Adrenal gland (tissue), 12 donors: Measurements from ENCODE around the gene SPTB. TPM values are rescaled to one million over a fixed set of nuclear protein-coding genes. Genes with fewer than 3 reads are reported as not detected.
"Not testable (repeated sequence)": the region's sequence is repeated elsewhere in the genome, so short reads cannot be mapped to it uniquely, and the experiment has no call there.

Experiments used
- DNase-seq, 7 donors: peaks; one replicate each; pipeline ENCODE4 v3.0.0-alpha.2; 2019 to 2020
- H3K27ac ChIP-seq, 5 donors: fragments of 200-600 bp; sonication (generic) in 4 of 5; 1 replicate in 3 of 5; 2 replicates in 2 of 5; pipeline versions ENCODE4 v1.5.1 to v1.8.0; 2016 to 2020; ENCODE audit warnings: mild to moderate bottlenecking in 1 of 5
- H3K27me3 ChIP-seq: fragments of 200-600 bp; 2 replicates; pipeline ENCODE4 v1.8.0; 2021
- H3K36me3 ChIP-seq, 2 donors: fragments of 200-600 bp; replicated peaks in 1 of 2; 1 replicate in 1 of 2; 2 replicates in 1 of 2; pipeline versions ENCODE4 v1.5.1 to v1.8.0; 2018 to 2022
- H3K4me1 ChIP-seq, 2 donors: fragments of 200-600 bp; replicated peaks in 1 of 2; 1 replicate in 1 of 2; 2 replicates in 1 of 2; pipeline versions ENCODE4 v1.5.1 to v1.8.0; 2018 to 2021
- H3K4me3 ChIP-seq, 4 donors: fragments of 200-600 bp; sonication (generic) in 3 of 4; one replicate each; pipeline ENCODE4 v1.5.1; 2016 to 2018
- H3K9me3 ChIP-seq, 3 donors: fragments of 200-600 bp; sonication (generic) in 1 of 3; replicated peaks in 1 of 3; 1 replicate in 2 of 3; 2 replicates in 1 of 3; pipeline versions ENCODE4 v1.5.1 to v1.8.0; 2016 to 2021
- POLR2A ChIP-seq, 2 donors: fragments of 450-650 bp; IDR thresholded peaks; one replicate each; pipeline ENCODE4 v1.6.1; 2017; ENCODE audit warnings: antibody characterized with exemption in 2 of 2, mild to moderate bottlenecking in 2 of 2, moderate library complexity in 1 of 2
- WGBS, 4 donors: extraction: QIAGEN DNeasy Blood & Tissue Kit in 2 of 4; methylation state at CpG; one replicate each; pipeline versions ENCODE4 v1.1.5 to v1.1.7; 2013 to 2017; 5-methylcytosine and 5-hydroxymethylcytosine counted together
- intact Hi-C, 2 donors: fragments of 100-400 bp; cut with DNase I; formaldehyde crosslinking; loops; one replicate each; pipeline versions ENCODE4 v1.14.1 to v1.15.0; 2022 to 2023
- polyA plus RNA-seq, 3 donors: library from polyadenylated mRNA; stranded (reverse); fragments of 200-250 nt in 2 of 3; fragments of 350-450 nt in 1 of 3; fragmentation: Illumina TruSeq in 1 of 3; extraction: RNeasy Lipid Tissue Mini Kit (QIAGEN cat#74804) in 1 of 3; gene quantifications; one replicate each; pipeline ENCODE4 v1.2.3, GENCODE V29; 2013 to 2014
- total RNA-seq, 9 donors: library from RNA; depleted of rRNA in 4 of 9; stranded (reverse); fragments of >200 nt in 4 of 9; fragments of 120-200 nt in 1 of 9; fragmentation: NEBNext Ultra II Directional in 1 of 9; extraction: Animal tissue kit (Norgen Biotek cat#: 25700) in 1 of 9; gene quantifications; one replicate each; pipeline versions ENCODE4 v1.1.0 to v1.2.4, GENCODE V29; 2013 to 2023
- TF ChIP-seq, protein P1 (sequence below), 6 experiments: fragments of 450-650 bp in 4 of 6; fragments of 200-600 bp in 2 of 6; sonication (generic) in 1 of 6; IDR thresholded peaks; 1 replicate in 5 of 6; 2 replicates in 1 of 6; pipeline versions ENCODE4 v1.5.1 to v1.8.0; 2016 to 2021; ENCODE audit warnings: antibody characterized with exemption in 6 of 6, mild to moderate bottlenecking in 2 of 6, moderate library complexity in 1 of 6
- donor health status: healthy with polysubstance abuse.
- donor health status: Bipolar disorder and iron deficiency.
- donor health status: DM: yes; HTN: yes; CAD: no.
- donor health status: DM: no; HTN: no; CAD: no.
- donor health status: DM: no; HTN: no; CAD: no.
- donor health status: DM: yes; HTN: yes; CAD: no.

Gene SPTB
- total and polyA plus RNA-seq, 12 donors, result 0.18 to 14.5 (median 1.2) TPM

DNA sequence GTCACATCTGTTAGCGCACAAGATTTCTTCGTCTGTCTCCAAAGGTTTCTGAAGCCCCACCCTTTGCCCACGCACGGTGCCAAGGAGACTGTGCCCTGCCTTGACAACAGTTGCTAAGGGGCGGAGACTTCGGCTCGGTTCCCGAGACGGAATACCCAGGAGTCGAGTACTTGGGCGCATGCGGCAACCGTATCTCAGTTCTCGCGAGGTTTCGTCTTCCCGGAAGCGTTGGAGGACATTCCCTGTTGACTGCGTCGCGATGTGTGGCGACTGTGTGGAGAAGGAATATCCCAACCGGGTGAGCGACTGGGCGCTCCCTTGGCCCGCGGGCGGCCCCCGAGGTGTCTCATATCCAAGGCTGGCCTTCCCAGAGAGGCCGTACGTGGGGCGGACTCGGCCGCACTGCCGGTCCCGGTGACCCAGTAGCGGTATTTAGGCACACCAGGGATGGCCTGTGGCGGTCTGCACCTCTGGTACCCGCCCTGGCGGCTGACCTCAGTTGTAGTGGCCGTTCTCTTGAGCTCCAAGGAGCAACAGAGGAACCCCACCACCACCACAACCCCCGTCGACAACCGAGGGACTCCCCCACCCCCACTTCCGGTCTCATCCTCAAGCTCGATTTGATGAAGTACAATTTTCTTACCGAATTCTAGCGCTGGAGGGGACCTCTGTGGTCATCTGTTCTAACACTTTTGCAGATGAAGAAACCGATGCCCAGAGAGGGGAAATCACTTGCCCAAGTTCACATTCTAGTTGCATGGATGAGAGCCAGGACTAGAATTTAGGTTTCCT lies 34.7 kb upstream of the SPTB start, which contains the start of gene CHURC1:
CHURC1 (plus strand) TSS at position 219 of the 792 bp plus-strand sequence; CDS start at position 260, 41 bp downstream.
- intact Hi-C loops, result loop anchor here in 1 of 2 donors (5.0 kb wide), 1 partner anchor 68 kb away; no protein-coding TSS in a partner anchor
- Histone ChIP-seq H3K9me3 (no peaks in the 10 kb centered on the region), H3K4me3 (peak within 1 kb of the TSS; percentile 30 to 94 (median 86)), H3K27me3 (no peaks in the 10 kb centered on the region), H3K36me3 (no peaks in the 10 kb centered on the region), H3K27ac (peak within 1 kb of the TSS; percentile 92 to 99 (median 95)), H3K4me1 (peaks cover 20 to 41% of the 10 kb centered on the region in 2 donors)
- TF ChIP-seq POLR2A (IDR thresholded peaks at IDR 0.05), result peak; percentile 82 to 91
- TF ChIP-seq, protein P1, sequence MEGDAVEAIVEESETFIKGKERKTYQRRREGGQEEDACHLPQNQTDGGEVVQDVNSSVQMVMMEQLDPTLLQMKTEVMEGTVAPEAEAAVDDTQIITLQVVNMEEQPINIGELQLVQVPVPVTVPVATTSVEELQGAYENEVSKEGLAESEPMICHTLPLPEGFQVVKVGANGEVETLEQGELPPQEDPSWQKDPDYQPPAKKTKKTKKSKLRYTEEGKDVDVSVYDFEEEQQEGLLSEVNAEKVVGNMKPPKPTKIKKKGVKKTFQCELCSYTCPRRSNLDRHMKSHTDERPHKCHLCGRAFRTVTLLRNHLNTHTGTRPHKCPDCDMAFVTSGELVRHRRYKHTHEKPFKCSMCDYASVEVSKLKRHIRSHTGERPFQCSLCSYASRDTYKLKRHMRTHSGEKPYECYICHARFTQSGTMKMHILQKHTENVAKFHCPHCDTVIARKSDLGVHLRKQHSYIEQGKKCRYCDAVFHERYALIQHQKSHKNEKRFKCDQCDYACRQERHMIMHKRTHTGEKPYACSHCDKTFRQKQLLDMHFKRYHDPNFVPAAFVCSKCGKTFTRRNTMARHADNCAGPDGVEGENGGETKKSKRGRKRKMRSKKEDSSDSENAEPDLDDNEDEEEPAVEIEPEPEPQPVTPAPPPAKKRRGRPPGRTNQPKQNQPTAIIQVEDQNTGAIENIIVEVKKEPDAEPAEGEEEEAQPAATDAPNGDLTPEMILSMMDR (IDR thresholded peaks at IDR 0.05), result peak in 1 of 6 experiments; percentile 12
- 0% methylated on average over 14 to 49 of the region's 49 CpGs for WGBS, 4 donors
- DNase-seq, result peak; percentile 99 to 100 (median 99)

DNA sequence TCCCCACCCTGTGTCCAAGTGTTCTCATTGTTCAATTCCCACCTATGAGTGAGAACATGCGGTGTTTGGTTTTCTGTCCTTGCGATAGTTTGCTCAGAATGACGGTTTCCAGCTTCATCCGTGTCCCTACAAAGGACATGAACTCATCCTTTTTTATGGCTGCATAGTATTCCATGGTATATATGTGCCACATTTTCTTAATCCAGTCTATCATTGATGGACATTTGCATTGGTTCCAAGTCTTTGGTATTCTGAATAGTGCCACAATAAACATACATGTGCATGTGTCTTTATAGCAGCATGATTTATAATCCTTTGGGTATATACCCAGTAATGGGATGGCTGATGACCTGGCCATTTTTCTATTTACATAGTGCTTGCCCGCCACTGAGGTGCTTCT lies 33.8 kb upstream of the SPTB start:
- not testable (repeated sequence) for H3K36me3 ChIP-seq, DNase-seq, H3K9me3 ChIP-seq, H3K27me3 ChIP-seq
- Histone ChIP-seq H3K27ac (peak overlapping the region in 1 of 5 donors; percentile 94), H3K4me3 (peak overlapping the region in 1 of 4 donors; percentile 94), H3K4me1 (peaks cover 20 to 32% of the 10 kb centered on the region in 2 donors)
- WGBS, 4 donors, result 15 to 78% (median 55%) methylated on average over 1 to 5 of the region's 5 CpGs
- intact Hi-C loops, result loop anchor here in 1 of 2 donors (5.0 kb wide), 1 partner anchor 69 kb away; no protein-coding TSS in a partner anchor

DNA sequence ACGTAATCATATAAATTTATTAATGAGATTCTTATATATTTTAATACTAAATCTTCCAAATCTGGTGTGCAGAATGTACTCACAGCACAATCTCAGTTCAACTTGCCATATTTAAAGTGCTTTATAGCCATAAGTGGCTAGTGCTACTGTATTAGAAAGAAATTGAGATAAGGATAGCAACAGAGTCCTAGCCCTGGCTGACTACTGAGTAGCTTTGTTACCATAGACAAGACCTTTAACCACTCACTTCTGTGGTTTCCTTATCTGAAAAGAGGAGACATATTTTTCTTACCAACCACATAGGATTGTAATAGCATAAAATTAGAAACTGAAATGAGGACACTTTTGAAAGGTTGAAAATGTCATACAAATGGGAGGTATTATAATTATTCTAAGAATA lies 32.6 kb upstream of the SPTB start:
- intact Hi-C loops, result loop anchor here in 1 of 2 donors (5.0 kb wide), 1 partner anchor 70 kb away; no protein-coding TSS in a partner anchor
- no peak overlapping the region for H3K27ac ChIP-seq
- no peaks in the 10 kb centered on the region for H3K36me3 ChIP-seq
- H3K27me3 ChIP-seq, result peaks cover 4% of the 10 kb centered on the region
- no peak for TF ChIP-seq POLR2A (IDR thresholded peaks at IDR 0.05)
- TF ChIP-seq, protein P1 (IDR thresholded peaks at IDR 0.05), result no peak
- H3K9me3 ChIP-seq, result no peaks in the 10 kb centered on the region
- H3K4me1 ChIP-seq, result peaks cover 12 to 24% of the 10 kb centered on the region in 2 donors
- 0 to 37% (median 0%) methylated on average over 1 of the region's 1 CpG for WGBS, 4 donors
- H3K4me3 ChIP-seq, result no peak overlapping the region
- DNase-seq, result no peak

DNA sequence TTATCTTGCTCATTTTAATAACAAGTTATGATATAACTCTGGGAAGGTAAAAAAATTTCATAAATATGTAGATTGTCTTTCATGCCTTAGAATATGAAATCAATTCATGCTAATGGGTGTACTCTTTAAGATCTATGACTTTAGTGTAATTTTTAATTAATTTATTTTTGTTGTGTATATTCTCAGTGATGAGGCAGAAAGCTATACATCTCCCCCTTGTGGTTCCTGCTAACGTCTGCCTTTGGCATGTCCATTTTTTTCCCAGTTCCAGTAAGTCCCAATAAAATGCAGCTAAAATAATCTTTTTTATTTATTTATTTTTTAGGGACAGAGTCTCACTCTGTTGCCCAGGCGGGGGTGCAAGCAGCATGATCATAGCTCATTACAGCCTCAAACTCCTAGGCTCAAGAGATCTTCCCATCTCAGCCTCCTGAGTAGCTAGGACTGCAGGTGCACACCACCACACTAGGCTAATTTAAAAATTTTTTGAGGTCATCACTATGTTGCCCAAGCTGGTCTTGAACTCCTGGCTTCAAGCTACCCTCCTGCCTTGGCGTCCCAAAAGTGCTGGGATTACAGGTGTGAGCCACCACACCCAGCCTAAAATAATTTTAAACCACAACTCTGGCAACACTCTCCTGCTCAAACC lies 31.3 kb upstream of the SPTB start:
- TF ChIP-seq POLR2A (IDR thresholded peaks at IDR 0.05), result no peak
- TF ChIP-seq, protein P1 (IDR thresholded peaks at IDR 0.05), result peak; percentile 17 to 39 (median 28)
- no peaks in the 10 kb centered on the region for H3K9me3 ChIP-seq
- intact Hi-C loops, result loop anchor here in 1 of 2 donors (5.0 kb wide), 1 partner anchor 71 kb away; no protein-coding TSS in a partner anchor
- no peaks in the 10 kb centered on the region for H3K36me3 ChIP-seq
- H3K4me1 ChIP-seq, result peaks cover 12 to 15% of the 10 kb centered on the region in 2 donors
- no peak overlapping the region for H3K4me3 ChIP-seq
- H3K27ac ChIP-seq, result no peak overlapping the region
- DNase-seq, result no peak
- 20 to 32% (median 25%) methylated on average over 3 of the region's 3 CpGs for WGBS, 4 donors
- H3K27me3 ChIP-seq, result peaks cover 4% of the 10 kb centered on the region
